GM12875 (cell line): ENCODE data around the gene CD164L2.

Experiments
- H3K4me3 ChIP-seq: one replicate; pipeline ENCODE4 v1.5.1; 2011; ENCODE audit warnings: low read depth, low read length, control low read depth
- TF ChIP-seq, protein P1 (sequence below): IDR thresholded peaks from 2 replicates; pipeline ENCODE4 v1.5.1; 2011; ENCODE audit warnings: low read depth, mild to moderate bottlenecking, control low read depth, inconsistent platforms, low read length, moderate library complexity, borderline replicate concordance; ENCODE audit not compliant: insufficient read depth

CD164L2 gene

DNA sequence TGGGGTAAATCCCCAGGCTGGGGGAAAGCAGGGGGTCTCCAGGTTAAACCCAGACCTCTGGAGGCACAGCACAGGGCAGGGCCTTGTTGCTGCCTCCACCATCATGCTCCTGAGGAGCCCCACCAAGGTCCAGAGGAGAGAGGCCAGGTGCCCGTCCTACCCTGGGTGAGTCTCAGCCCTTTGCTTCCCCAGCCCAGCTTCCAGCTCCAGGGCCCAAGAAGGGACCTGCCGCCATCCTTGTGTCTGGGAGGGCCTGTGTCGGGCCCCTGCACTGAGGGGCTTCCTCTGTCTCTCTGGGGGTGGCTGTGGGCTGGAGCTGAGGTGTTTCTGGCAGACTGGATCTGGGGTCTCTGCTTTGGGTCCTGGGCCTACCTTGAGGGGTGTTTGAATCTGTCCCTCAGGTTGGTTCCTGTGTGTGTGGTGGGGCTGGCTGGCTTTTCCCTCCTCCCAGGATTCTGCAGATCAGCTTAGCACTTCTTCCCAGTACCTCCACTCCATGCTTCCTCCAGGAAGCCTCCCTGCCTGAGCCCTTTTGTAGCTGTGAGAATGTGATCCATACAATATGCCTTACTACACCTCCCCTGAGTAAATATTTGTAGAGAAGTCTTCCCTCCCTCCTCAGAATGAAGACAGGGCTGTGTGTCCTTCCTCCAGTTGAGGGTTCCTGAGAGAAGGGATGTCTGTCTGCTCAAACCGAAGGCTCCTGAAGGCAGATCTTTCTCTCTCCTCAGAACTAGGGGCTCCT is 15.4 kb upstream of the CD164L2 start:
- TF ChIP-seq, protein P1, sequence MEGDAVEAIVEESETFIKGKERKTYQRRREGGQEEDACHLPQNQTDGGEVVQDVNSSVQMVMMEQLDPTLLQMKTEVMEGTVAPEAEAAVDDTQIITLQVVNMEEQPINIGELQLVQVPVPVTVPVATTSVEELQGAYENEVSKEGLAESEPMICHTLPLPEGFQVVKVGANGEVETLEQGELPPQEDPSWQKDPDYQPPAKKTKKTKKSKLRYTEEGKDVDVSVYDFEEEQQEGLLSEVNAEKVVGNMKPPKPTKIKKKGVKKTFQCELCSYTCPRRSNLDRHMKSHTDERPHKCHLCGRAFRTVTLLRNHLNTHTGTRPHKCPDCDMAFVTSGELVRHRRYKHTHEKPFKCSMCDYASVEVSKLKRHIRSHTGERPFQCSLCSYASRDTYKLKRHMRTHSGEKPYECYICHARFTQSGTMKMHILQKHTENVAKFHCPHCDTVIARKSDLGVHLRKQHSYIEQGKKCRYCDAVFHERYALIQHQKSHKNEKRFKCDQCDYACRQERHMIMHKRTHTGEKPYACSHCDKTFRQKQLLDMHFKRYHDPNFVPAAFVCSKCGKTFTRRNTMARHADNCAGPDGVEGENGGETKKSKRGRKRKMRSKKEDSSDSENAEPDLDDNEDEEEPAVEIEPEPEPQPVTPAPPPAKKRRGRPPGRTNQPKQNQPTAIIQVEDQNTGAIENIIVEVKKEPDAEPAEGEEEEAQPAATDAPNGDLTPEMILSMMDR: no peak

DNA sequence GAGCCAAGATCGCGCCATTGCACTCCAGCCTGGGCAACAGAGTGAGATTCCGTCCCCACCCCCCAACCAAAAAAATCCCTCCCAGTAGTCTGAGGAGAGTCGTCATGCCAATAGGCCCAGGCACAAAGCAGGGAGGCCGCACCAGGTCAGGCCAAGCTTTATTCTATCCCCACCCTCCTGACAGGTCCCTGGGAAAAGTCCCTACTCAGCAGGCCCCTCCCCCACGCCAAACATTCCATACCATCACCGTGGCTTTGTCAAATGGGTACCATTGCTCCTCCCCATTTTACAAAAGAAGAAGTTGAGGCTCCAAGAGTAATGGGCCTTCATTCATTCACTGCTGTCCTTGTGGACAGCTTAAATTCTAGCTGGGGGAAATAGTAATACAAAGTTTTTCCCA is 14.6 kb upstream of the CD164L2 start:
- TF ChIP-seq, protein P1: no peak
- H3K4me3 ChIP-seq: no peak overlapping the region

More for the DNA sequence above, 15.4 kb upstream of the CD164L2 start:
- no peak overlapping the region for H3K4me3 ChIP-seq

DNA sequence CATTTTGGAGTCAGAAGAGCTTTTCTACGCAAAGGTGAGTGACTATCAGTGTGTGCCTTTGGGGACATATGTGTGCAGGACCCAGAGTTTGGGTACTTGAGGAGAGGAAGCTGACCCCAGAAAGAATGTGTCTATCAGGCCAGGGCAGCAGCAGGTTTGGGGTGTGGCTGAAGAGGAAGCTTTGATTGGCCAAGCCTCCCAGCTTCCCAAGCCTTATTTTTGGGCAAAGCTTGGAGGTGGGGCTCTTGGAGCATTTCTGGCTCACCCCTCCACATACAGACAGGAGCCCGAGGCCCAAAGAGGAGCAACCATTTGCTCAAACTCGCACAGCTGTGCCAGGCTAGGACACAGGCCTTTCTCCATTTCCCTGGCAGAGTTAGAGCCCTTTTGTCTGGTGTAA is 14.0 kb upstream of the CD164L2 start:
- H3K4me3 ChIP-seq: no peak overlapping the region
- TF ChIP-seq, protein P1: no peak

DNA sequence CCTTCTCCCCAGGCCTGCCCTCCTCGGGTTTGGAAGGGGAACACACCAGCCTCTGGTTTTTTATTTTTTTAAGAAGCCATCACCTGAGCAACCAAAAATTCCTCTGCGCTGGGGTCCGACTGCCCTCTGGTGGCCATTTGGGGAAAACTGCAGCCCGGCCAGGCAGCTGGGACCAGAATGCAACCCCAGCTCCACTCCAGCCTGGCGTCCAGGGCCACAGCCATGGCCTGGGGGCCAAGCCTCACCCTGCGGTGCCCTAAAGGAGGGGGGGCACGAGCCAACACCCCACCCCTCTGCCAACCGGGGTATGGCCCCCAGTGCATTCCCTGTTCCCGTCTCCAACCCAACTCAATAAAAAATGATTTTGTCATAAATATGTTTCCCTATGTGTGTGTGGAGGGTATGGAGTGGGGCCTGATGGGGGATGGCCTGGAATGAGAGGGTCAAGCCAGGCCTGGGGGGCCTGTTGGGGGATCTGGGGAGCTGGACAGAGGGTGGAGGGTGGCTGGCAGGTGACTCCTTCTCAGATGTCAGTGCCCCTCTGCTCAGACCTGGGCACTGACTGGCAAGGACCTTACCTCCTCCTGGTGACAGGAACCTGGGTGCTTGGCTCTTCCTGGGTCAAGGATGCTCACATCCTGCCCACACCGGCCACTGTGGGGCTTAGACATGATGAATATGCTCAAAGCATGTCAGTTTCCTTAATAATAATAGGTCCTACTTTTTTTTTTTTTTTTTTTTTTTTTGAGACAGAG is 12.5 kb upstream of the CD164L2 start:
- H3K4me3 ChIP-seq: no peak overlapping the region
- TF ChIP-seq, protein P1: peak; percentile 90

DNA sequence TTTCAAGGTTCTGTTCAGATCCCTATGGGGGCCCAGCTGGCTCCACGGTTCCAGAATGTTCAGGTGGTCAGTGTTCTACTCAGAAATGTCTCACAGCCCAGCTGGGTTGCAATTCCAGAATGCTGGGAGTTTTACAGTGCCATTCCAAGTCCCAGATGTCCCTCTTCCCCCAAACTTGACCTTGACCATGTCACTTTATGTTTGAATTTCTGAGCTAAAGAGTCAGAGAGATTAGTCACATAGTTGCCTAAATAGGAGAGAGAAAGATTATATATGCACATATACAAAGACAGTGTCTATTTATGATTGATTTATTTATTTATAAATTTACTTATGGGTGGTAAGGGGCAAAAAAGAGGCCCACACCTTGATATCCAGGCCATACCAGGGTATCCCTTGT is 11.8 kb upstream of the CD164L2 start:
- H3K4me3 ChIP-seq: no peak overlapping the region
- TF ChIP-seq, protein P1: no peak

DNA sequence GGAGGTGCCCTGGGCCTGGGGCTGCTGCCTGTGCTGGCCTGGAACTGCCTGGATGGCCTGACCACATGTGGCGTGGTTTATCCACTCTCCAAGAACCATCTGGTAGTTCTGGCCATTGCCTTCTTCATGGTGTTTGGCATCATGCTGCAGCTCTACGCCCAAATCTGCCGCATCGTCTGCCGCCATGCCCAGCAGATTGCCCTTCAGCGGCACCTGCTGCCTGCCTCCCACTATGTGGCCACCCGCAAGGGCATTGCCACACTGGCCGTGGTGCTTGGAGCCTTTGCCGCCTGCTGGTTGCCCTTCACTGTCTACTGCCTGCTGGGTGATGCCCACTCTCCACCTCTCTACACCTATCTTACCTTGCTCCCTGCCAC is 11.1 kb upstream of the CD164L2 start:
- TF ChIP-seq, protein P1: no peak
- H3K4me3 ChIP-seq: no peak overlapping the region
